WTC11 (cell line): ENCODE results near the gene CDK7.

Experiments used
- CREM ChIP-seq: sonication (generic); formaldehyde crosslinking; IDR thresholded peaks from 2 replicates; pipeline ENCODE4 v1.8.1; 2022; ENCODE audit warnings: mild to moderate bottlenecking, missing genetic modification reagents, moderate library complexity
- CTCF ChIP-seq: fragments of 200-600 bp; IDR thresholded peaks from 2 replicates; pipeline ENCODE4 v1.8.0; 2022; ENCODE audit warnings: antibody characterized with exemption
- EMX1 ChIP-seq: fragments of 250-450 bp; sonication (Bioruptor Pico); IDR thresholded peaks from 2 replicates; pipeline ENCODE4 v1.8.0; 2021; ENCODE audit warnings: mild to moderate bottlenecking
- KAT7 ChIP-seq: sonication (generic); formaldehyde crosslinking; IDR thresholded peaks from 2 replicates; pipeline ENCODE4 v1.8.1; 2023; ENCODE audit warnings: missing genetic modification reagents, mild to moderate bottlenecking, borderline replicate concordance
- MXD4 ChIP-seq: fragments of 250-450 bp; sonication (Bioruptor Pico); IDR thresholded peaks from 2 replicates; pipeline ENCODE4 v1.8.0; 2021; ENCODE audit warnings: mild to moderate bottlenecking, moderate library complexity, borderline replicate concordance
- TEAD1 ChIP-seq: sonication (generic); formaldehyde crosslinking; IDR thresholded peaks from 2 replicates; pipeline ENCODE4 v1.8.0; 2022; ENCODE audit warnings: mild to moderate bottlenecking, missing genetic modification reagents
- USF1 ChIP-seq: sonication (generic); formaldehyde crosslinking; IDR thresholded peaks from 2 replicates; pipeline ENCODE4 v1.8.0; 2022; ENCODE audit warnings: mild to moderate bottlenecking, missing genetic modification reagents
- TF ChIP-seq, protein P1 (sequence below): sonication (generic); formaldehyde crosslinking; IDR thresholded peaks from 2 replicates; pipeline ENCODE4 v1.8.1; 2022; ENCODE audit warnings: low read depth, mild to moderate bottlenecking, moderate library complexity, missing genetic modification reagents, borderline replicate concordance

DNA sequence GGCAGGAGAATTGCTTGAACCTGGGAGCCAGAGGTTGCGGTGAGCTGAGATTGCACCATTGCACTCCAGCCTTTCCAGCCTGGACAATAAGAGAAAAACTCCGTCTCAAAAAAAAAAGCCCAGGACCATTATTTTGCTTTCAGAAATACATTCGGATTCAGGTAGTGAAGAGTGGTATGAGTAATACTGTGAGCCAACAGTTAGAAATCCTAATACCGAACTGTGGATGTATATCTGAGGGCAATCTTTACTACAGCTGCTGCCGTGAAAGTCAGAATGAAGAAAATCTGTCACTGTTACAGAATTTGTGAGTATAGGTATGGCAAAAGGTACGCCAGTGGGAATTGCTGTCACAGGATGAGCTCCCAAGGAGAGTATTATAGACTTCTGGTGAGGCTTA is 3.4 kb upstream of the CDK7 start:
- TF ChIP-seq CTCF (no peak), MXD4 (CRISPR knock-in tag) (no peak), CREM (CRISPR knock-in tag) (no peak), KAT7 (CRISPR knock-in tag) (no peak), EMX1 (CRISPR knock-in tag) (no peak), USF1 (CRISPR knock-in tag) (no peak), TEAD1 (no peak)
- TF ChIP-seq, protein P1, sequence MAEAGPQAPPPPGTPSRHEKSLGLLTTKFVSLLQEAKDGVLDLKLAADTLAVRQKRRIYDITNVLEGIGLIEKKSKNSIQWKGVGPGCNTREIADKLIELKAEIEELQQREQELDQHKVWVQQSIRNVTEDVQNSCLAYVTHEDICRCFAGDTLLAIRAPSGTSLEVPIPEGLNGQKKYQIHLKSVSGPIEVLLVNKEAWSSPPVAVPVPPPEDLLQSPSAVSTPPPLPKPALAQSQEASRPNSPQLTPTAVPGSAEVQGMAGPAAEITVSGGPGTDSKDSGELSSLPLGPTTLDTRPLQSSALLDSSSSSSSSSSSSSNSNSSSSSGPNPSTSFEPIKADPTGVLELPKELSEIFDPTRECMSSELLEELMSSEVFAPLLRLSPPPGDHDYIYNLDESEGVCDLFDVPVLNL (CRISPR knock-in tag) = no peak
